GM19193 (cell line): ENCODE data around the gene EHD2.

Source experiments
- POLR2A ChIP-seq: IDR thresholded peaks from 4 replicates; pipeline ENCODE4 v1.6.1; 2011; ENCODE audit not compliant: insufficient read depth, insufficient read length; ENCODE audit errors: extremely low read depth

The EHD2 gene

GRCh38 chr19:47755762-47756626 is 42.8 kb downstream of the EHD2 start:
- no peak for TF ChIP-seq POLR2A

DNA sequence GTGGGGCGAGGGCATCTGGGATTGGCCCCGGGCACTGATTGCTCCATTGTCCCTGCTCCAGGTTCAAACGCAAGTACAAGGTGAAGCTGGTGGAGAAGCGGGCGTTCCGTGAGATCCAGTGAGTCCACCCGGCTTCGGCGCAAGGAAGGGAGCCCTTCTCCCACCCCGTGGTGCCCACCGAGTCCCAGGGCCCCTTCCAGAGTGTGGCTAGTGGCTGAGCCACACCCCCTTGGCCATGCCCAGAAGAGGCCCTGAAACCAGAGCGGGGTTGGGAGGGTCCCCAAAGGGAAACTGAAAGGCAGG is 43.4 kb downstream of the EHD2 start:
- no peak for TF ChIP-seq POLR2A

GRCh38 chr19:47756953-47757608 is 43.9 kb downstream of the EHD2 start:
- TF ChIP-seq POLR2A = no peak

GRCh38 chr19:47757617-47758442 is 44.6 kb downstream of the EHD2 start:
- TF ChIP-seq POLR2A = no peak

GRCh38 chr19:47758443-47758804 is 45.2 kb downstream of the EHD2 start:
- no peak for TF ChIP-seq POLR2A

GRCh38 chr19:47760632-47760999 is 47.4 kb downstream of the EHD2 start:
- TF ChIP-seq POLR2A = peak; percentile 13

DNA sequence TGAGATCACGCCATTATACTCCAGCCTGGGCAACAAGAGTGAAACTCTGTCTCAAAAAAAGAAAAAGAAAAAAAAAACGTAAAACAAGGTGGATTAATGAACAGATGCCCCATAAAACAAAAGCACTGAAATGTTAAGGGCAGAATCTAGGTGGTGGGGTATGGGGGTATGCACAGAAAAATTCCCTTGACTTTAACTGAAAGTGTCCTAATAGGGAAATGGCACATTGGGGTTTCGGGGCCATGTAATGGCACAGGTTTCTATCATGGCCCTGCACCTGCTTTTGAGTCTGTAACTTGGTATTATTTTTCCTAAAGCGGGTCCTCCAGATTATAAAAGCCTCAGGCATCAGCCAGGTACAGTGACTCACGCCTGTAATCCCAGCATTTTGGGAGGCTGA is 48.3 kb downstream of the EHD2 start:
- TF ChIP-seq POLR2A = no peak

GRCh38 chr19:47762151-47762550 is 48.9 kb downstream of the EHD2 start:
- no peak for TF ChIP-seq POLR2A

- no peak for TF ChIP-seq POLR2A
These were observed 49.5 kb downstream of the EHD2 start for GRCh38 chr19:47762615-47763308.

DNA sequence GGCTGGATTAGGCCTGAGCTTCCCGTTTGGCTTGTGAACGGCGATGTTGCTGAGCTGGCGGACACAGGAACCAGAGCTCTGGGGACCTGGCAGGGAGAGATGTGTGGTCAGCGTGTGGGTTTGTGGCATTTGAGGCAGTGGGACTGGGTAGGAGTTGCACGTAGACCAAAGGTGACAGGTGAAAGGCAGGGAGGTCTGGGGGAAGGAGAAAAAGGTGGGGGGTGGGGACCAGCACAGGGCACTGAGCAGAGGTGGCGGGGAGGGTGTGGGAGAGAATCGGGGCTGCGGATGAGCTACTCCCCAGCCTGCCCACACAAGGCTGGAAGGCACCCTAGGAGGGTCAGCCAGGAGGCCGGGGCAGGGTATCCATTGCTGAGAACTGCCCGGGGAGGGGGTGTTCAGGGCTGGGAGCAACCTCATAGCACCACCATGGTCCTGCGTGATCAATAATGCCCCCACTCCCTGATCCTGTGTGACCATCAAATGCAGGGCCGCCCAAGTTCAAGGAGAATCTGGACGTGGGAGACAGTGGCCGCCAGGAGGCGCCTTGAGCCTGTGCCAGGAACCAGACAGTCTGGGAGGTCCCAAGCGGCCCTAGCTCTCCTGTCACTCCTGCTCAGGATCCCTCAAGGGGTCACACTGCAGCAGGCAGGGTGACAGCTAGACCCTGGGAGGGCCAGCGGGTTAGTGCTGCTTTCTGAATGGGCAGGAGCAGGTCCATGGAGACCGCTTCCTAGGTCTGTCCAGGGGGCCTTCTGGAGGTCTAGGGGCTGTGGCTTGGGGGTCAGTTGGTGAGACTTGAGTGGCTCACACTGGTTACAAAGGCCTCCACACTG is 52.5 kb downstream of the EHD2 start:
- no peak for TF ChIP-seq POLR2A

DNA sequence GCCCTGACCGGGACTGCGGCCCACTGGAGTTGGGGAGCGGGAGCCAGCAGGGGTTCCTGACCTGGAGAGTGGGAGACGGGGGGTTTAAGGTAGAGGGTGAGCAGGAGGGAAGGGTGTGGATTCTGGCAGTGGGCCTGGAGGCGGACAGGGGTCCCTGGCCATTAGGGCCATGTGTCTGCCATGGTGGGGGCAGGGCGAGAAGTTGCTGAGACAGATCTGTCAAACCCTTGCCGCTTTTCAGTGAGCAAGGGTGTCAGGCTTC is 53.1 kb downstream of the EHD2 start:
- no peak for TF ChIP-seq POLR2A

- no peak for TF ChIP-seq POLR2A
These were observed 53.4 kb downstream of the EHD2 start for GRCh38 chr19:47766670-47767069.

- no peak for TF ChIP-seq POLR2A
These were observed 54.1 kb downstream of the EHD2 start for GRCh38 chr19:47767349-47767748.

- no peak for TF ChIP-seq POLR2A
These were observed 55.4 kb downstream of the EHD2 start for GRCh38 chr19:47768604-47769003.
